Fibroblast of lung (primary cell): Measurements from ENCODE around the gene CEMIP. TPM values are rescaled to one million over a fixed set of nuclear protein-coding genes. Genes with fewer than 3 reads are reported as not detected.

Experiments used
- DNase-seq, 2 donors: peaks; one replicate each; pipeline versions ENCODE4 v3.0.0 to v3.0.0-alpha.2; 2010; ENCODE audit warnings: low read depth in 2 of 2
- H2AFZ ChIP-seq: 2 replicates; pipeline ENCODE4 v1.5.1; 2012; ENCODE audit warnings: low read length, control low read depth, inconsistent platforms
- H3K27ac ChIP-seq: 2 replicates; pipeline ENCODE4 v1.5.1; 2011; ENCODE audit warnings: low read length, control low read depth; ENCODE audit not compliant: insufficient read depth
- H3K27me3 ChIP-seq: 2 replicates; pipeline ENCODE4 v1.5.1; 2011; ENCODE audit warnings: mild to moderate bottlenecking, low read length; ENCODE audit not compliant: control insufficient read depth, insufficient read depth
- H3K36me3 ChIP-seq: 2 replicates; pipeline ENCODE4 v1.5.1; 2011; ENCODE audit warnings: low read length; ENCODE audit not compliant: control insufficient read depth, insufficient read depth
- H3K4me1 ChIP-seq: 2 replicates; pipeline ENCODE4 v1.5.1; 2011; ENCODE audit warnings: low read length; ENCODE audit not compliant: control insufficient read depth, insufficient read depth; ENCODE audit errors: extremely low read depth
- H3K4me2 ChIP-seq: 2 replicates; pipeline ENCODE4 v1.5.1; 2011; ENCODE audit warnings: low read length, control low read depth; ENCODE audit not compliant: insufficient read depth; ENCODE audit errors: extremely low read depth
- H3K4me3 ChIP-seq, 4 experiments: fragments of 200-600 bp in 1 of 4; sonication (generic) in 1 of 4; replicated peaks in 1 of 4; 2 replicates each; pipeline ENCODE4 v1.5.1; 2011 to 2016; ENCODE audit warnings: low read length in 4 of 4, low read depth in 3 of 4, mild to moderate bottlenecking in 3 of 4, control low read depth in 2 of 4, inconsistent platforms in 1 of 4, mixed read lengths in 1 of 4; ENCODE audit not compliant: insufficient read depth in 1 of 4; ENCODE audit errors: control extremely low read depth in 1 of 4
- H3K79me2 ChIP-seq: 2 replicates; pipeline ENCODE4 v1.5.1; 2012; ENCODE audit warnings: mild to moderate bottlenecking, low read length, inconsistent platforms; ENCODE audit not compliant: control insufficient read depth, insufficient read depth
- H3K9ac ChIP-seq: 2 replicates; pipeline ENCODE4 v1.5.1; 2011; ENCODE audit warnings: mild to moderate bottlenecking, low read length, control low read depth; ENCODE audit not compliant: insufficient read depth
- H3K9me3 ChIP-seq: 2 replicates; pipeline ENCODE4 v1.5.1; 2012; ENCODE audit warnings: low read depth, low read length; ENCODE audit not compliant: control insufficient read depth, insufficient read depth
- H4K20me1 ChIP-seq: 2 replicates; pipeline ENCODE4 v1.5.1; 2011; ENCODE audit warnings: low read length; ENCODE audit not compliant: control insufficient read depth, insufficient read depth; ENCODE audit errors: extremely low read depth
- CTCF ChIP-seq, 2 donors: IDR thresholded peaks in 1 of 2; conservative IDR thresholded peaks in 1 of 2; 1 replicate in 1 of 2; 2 replicates in 1 of 2; pipeline ENCODE4 v1.5.1; 2011 to 2012; ENCODE audit warnings: low read length in 2 of 2, control low read depth in 1 of 2, inconsistent platforms in 1 of 2, low read depth in 1 of 2, mild to moderate bottlenecking in 1 of 2
- EZH2 ChIP-seq: IDR thresholded peaks from 2 replicates; pipeline ENCODE4 v1.5.1; 2012; ENCODE audit warnings: low read length, control low read depth, mild to moderate bottlenecking; ENCODE audit errors: missing control alignments
- polyA plus RNA-seq, 2 donors: library from polyadenylated mRNA; depleted of rRNA in 1 of 2; stranded (reverse) in 1 of 2; unstranded in 1 of 2; fragments of >200 nt; gene quantifications; 2 replicates each; pipeline ENCODE4 v1.2.1, GENCODE V29; 2011 to 2012; ENCODE audit warnings: missing spikeins in 1 of 2
- total RNA-seq: library from RNA; depleted of rRNA; stranded (reverse); fragments of >200 nt; gene quantifications from 2 replicates; pipeline ENCODE4 v1.2.1, GENCODE V29; 2014

Gene CEMIP
- total and polyA plus RNA-seq, 2 donors (not counting 1 experiment from before 2014, with no cell fraction given) = 946 to 1,190 TPM

- TF ChIP-seq EZH2 (no peak), CTCF (conservative IDR thresholded peaks at IDR 0.05 in 1 of 2, IDR thresholded peaks at IDR 0.05 in 1 of 2; ENCODE audit: low read depth in 1 of 2, low read length in 2 of 2) (no peak)
- H2AFZ ChIP-seq = no peak overlapping the region
- H3K9me3 ChIP-seq = no peaks in the 10 kb centered on the region
- DNase-seq = no peak
- no peaks in the 10 kb centered on the region for H3K4me1 ChIP-seq
- no peak overlapping the region for H3K27ac ChIP-seq
- no peak overlapping the region for H3K9ac ChIP-seq
- peaks cover 4% of the 10 kb centered on the region for H4K20me1 ChIP-seq
- H3K4me2 ChIP-seq = no peak overlapping the region
- peaks cover 10% of the 10 kb centered on the region for H3K36me3 ChIP-seq
- no peak overlapping the region for H3K4me3 ChIP-seq
- no peaks in the 10 kb centered on the region for H3K79me2 ChIP-seq
- H3K27me3 ChIP-seq = no peaks in the 10 kb centered on the region
Measured at GRCh38 chr15:80798911-80799310, 19.7 kb downstream of the CEMIP start.

GRCh38 chr15:80800067-80800466, 20.9 kb downstream of the CEMIP start:
- Histone ChIP-seq H3K9ac (no peak overlapping the region), H3K27me3 (no peaks in the 10 kb centered on the region), H4K20me1 (peaks cover 4% of the 10 kb centered on the region), H3K79me2 (no peaks in the 10 kb centered on the region), H3K27ac (no peak overlapping the region), H3K4me1 (no peaks in the 10 kb centered on the region), H3K36me3 (peaks cover 8% of the 10 kb centered on the region), H2AFZ (no peak overlapping the region), H3K9me3 (no peaks in the 10 kb centered on the region), H3K4me2 (no peak overlapping the region), H3K4me3 (no peak overlapping the region)
- TF ChIP-seq CTCF (conservative IDR thresholded peaks at IDR 0.05 in 1 of 2, IDR thresholded peaks at IDR 0.05 in 1 of 2; ENCODE audit: low read depth in 1 of 2, low read length in 2 of 2) (no peak), EZH2 (no peak)
- no peak for DNase-seq

- Histone ChIP-seq H3K27ac (no peak overlapping the region), H3K36me3 (peaks cover 8% of the 10 kb centered on the region), H3K79me2 (no peaks in the 10 kb centered on the region), H3K27me3 (no peaks in the 10 kb centered on the region), H4K20me1 (peaks cover 4% of the 10 kb centered on the region), H3K4me2 (no peak overlapping the region), H3K4me3 (no peak overlapping the region), H3K9me3 (no peaks in the 10 kb centered on the region), H3K9ac (no peak overlapping the region), H2AFZ (no peak overlapping the region), H3K4me1 (no peaks in the 10 kb centered on the region)
- peak in 1 of 2 donors; percentile 68 for DNase-seq
- TF ChIP-seq CTCF (conservative IDR thresholded peaks at IDR 0.05 in 1 of 2, IDR thresholded peaks at IDR 0.05 in 1 of 2; ENCODE audit: low read depth in 1 of 2, low read length in 2 of 2) = no peak
- TF ChIP-seq EZH2 = no peak
Measured at GRCh38 chr15:80801891-80802680, 22.9 kb downstream of the CEMIP start.
